Measurements from ENCODE around the gene GPHN. TPM values are rescaled to one million over a fixed set of nuclear protein-coding genes. Genes with fewer than 3 reads are reported as not detected.

GPHN gene
- total RNA-seq, 2 experiments from 2014 or later: 10.0 to 10.7 TPM

DNA sequence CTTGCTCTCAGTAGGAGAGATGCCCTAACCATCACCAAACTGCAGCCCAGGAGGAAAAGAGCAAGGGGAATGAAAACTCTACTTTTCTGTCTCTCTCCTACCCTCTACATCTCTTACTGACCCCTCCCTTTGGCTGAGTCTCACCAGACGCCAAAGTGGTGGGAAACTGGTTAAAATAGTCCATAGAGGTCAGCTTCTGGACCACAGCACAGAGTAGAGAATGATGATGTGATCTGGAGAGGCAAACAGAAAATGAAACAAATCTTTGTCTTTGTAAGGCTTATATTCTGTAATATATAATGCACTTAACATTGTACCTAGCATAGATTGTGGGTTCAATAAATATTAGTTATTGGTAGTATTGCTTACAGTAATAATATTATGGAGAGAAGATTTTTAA, 600.3 kb downstream of the GPHN start:
- H3K36me3 Mint-ChIP-seq (ENCODE audit: low read depth): peaks cover 49% of the 10 kb centered on the region
- H3K9me3 ChIP-seq (ENCODE audit: control insufficient read depth in 1 of 2, insufficient read depth in 1 of 2, low read length in 2 of 2): peaks cover 0 to 23% of the 10 kb centered on the region in 2 experiments
- H3K9me3 Mint-ChIP-seq: peaks cover 12% of the 10 kb centered on the region
- POLR2A ChIA-PET: interaction anchor here (0.6 kb wide), 1 partner anchor 10 kb away, joined by 4 read pairs; no protein-coding TSS in a partner anchor
- TF ChIP-seq, protein P1, sequence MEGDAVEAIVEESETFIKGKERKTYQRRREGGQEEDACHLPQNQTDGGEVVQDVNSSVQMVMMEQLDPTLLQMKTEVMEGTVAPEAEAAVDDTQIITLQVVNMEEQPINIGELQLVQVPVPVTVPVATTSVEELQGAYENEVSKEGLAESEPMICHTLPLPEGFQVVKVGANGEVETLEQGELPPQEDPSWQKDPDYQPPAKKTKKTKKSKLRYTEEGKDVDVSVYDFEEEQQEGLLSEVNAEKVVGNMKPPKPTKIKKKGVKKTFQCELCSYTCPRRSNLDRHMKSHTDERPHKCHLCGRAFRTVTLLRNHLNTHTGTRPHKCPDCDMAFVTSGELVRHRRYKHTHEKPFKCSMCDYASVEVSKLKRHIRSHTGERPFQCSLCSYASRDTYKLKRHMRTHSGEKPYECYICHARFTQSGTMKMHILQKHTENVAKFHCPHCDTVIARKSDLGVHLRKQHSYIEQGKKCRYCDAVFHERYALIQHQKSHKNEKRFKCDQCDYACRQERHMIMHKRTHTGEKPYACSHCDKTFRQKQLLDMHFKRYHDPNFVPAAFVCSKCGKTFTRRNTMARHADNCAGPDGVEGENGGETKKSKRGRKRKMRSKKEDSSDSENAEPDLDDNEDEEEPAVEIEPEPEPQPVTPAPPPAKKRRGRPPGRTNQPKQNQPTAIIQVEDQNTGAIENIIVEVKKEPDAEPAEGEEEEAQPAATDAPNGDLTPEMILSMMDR (IDR thresholded peaks at IDR 0.05): no peak
- no peaks in the 10 kb centered on the region for H3K4me1 ChIP-seq (ENCODE audit: insufficient read depth, low read length)
- no peaks in the 10 kb centered on the region for H3K27me3 ChIP-seq (ENCODE audit: control insufficient read depth in 1 of 2, insufficient read depth in 2 of 2, low read length in 2 of 2)
- ATAC-seq (ENCODE audit: poor library complexity) (no peak), DNase-seq (no peak)
- intact Hi-C loops (cut with DNase I, micrococcal nuclease): no loop called here
- no peak overlapping the region for H3K27ac Mint-ChIP-seq
- CTCF ChIA-PET: no interaction called here
- H3K27ac ChIP-seq (ENCODE audit: low read depth in 1 of 2, low read length in 2 of 2): no peak overlapping the region
- H3K4me1 Mint-ChIP-seq (ENCODE audit: low read depth): no peaks in the 10 kb centered on the region
- H3K27me3 Mint-ChIP-seq: no peaks in the 10 kb centered on the region
- no peaks in the 10 kb centered on the region for H3K36me3 ChIP-seq (ENCODE audit: insufficient read depth, low read length)
- no peak overlapping the region for H3K4me3 Mint-ChIP-seq
- no peak overlapping the region for H3K4me3 ChIP-seq (ENCODE audit: low read length)

DNA sequence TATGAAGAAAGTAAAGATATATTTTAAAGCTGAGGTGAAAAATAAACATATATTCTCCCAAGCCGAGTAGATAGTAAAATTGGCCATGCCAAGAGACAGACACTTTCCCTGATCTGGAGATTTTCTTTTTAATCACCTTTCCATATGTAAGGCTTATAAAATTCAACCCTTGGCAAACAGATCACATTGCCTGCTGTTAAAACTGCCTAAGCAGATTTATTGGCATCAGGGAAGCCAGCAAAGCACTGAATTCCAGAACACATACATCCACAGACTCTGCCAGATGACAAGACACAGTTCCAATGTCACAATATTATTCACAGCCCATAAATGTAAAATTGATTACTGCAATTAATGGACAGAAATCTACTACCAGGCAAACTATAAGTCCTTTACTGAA, 603.1 kb downstream of the GPHN start:
- Mint-ChIP-seq H3K27me3 (no peaks in the 10 kb centered on the region), H3K9me3 (peaks cover 2% of the 10 kb centered on the region), H3K4me1 (ENCODE audit: low read depth) (no peaks in the 10 kb centered on the region), H3K36me3 (ENCODE audit: low read depth) (peaks cover 23% of the 10 kb centered on the region), H3K4me3 (no peak overlapping the region), H3K27ac (no peak overlapping the region)
- ChIA-PET POLR2A (no interaction called here), CTCF (interaction anchor here (0.5 to 0.6 kb wide), 3 partner anchors 19 to 751 kb away, joined by 3 read pairs; no protein-coding TSS in a partner anchor)
- DNase-seq: no peak
- H3K9me3 ChIP-seq (ENCODE audit: control insufficient read depth in 1 of 2, insufficient read depth in 1 of 2, low read length in 2 of 2): peaks cover 0 to 6% of the 10 kb centered on the region in 2 experiments
- TF ChIP-seq, protein P1 (IDR thresholded peaks at IDR 0.05): no peak
- no peaks in the 10 kb centered on the region for H3K36me3 ChIP-seq (ENCODE audit: insufficient read depth, low read length)
- ATAC-seq (ENCODE audit: poor library complexity): no peak
- intact Hi-C loops (cut with DNase I, micrococcal nuclease): no loop called here
- H3K27ac ChIP-seq (ENCODE audit: low read depth in 1 of 2, low read length in 2 of 2): no peak overlapping the region
- H3K4me1 ChIP-seq (ENCODE audit: insufficient read depth, low read length): no peaks in the 10 kb centered on the region
- H3K27me3 ChIP-seq (ENCODE audit: control insufficient read depth in 1 of 2, insufficient read depth in 2 of 2, low read length in 2 of 2): no peaks in the 10 kb centered on the region
- H3K4me3 ChIP-seq (ENCODE audit: low read length): no peak overlapping the region

DNA sequence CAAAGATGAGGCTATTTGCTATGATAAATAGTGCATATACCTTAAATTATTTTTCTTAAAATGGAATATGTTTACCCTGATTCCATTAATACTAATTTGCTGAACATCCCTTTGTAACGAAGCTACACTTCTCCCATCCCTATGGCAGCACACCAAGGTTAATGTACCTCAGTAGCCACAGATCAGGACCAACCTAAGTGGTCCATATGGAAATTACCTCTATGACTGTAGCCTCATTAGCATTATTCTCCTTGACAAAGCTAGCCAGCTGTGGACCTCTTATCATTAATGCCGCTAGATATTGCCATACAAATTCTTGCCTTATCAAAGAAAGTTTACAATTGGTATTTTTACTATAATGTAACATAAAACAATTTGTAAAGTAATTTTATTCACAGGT, 604.4 kb downstream of the GPHN start:
- Histone ChIP-seq H3K4me1 (ENCODE audit: insufficient read depth, low read length) (no peaks in the 10 kb centered on the region), H3K27me3 (ENCODE audit: control insufficient read depth in 1 of 2, insufficient read depth in 2 of 2, low read length in 2 of 2) (no peaks in the 10 kb centered on the region), H3K36me3 (ENCODE audit: insufficient read depth, low read length) (no peaks in the 10 kb centered on the region), H3K9me3 (ENCODE audit: control insufficient read depth in 1 of 2, insufficient read depth in 1 of 2, low read length in 2 of 2) (no peaks in the 10 kb centered on the region), H3K27ac (ENCODE audit: low read depth in 1 of 2, low read length in 2 of 2) (no peak overlapping the region), H3K4me3 (ENCODE audit: low read length) (no peak overlapping the region)
- H3K36me3 Mint-ChIP-seq (ENCODE audit: low read depth): peaks cover 14% of the 10 kb centered on the region
- CTCF ChIA-PET: no interaction called here
- TF ChIP-seq, protein P1 (IDR thresholded peaks at IDR 0.05): no peak
- H3K27ac Mint-ChIP-seq: no peak overlapping the region
- H3K4me1 Mint-ChIP-seq (ENCODE audit: low read depth): no peaks in the 10 kb centered on the region
- DNase-seq: no peak
- ATAC-seq (ENCODE audit: poor library complexity): no peak
- POLR2A ChIA-PET: no interaction called here
- no peaks in the 10 kb centered on the region for H3K27me3 Mint-ChIP-seq
- intact Hi-C loops (cut with DNase I, micrococcal nuclease): no loop called here
- no peak overlapping the region for H3K4me3 Mint-ChIP-seq
- H3K9me3 Mint-ChIP-seq: no peaks in the 10 kb centered on the region
